ENCODE results near the gene FDXR. TPM values are rescaled to one million over a fixed set of nuclear protein-coding genes. Genes with fewer than 3 reads are reported as not detected.

FDXR gene
- total RNA-seq, 1 experiment from 2014 or later, result 3.4 TPM

- DNase-seq (ENCODE audit: low read depth), result no peak
These were observed 35.9 kb downstream of the FDXR start for GRCh38 chr17:74836691-74837467.

GRCh38 chr17:74836191-74836590 lies 36.6 kb downstream of the FDXR start:
- no peak for DNase-seq (ENCODE audit: low read depth)

GRCh38 chr17:74833501-74834377 lies 39.1 kb downstream of the FDXR start:
- DNase-seq (ENCODE audit: low read depth), result no peak

- no peak for DNase-seq (ENCODE audit: low read depth)
These were observed 40.4 kb downstream of the FDXR start for GRCh38 chr17:74832421-74832820.

- no peak for DNase-seq (ENCODE audit: low read depth)
These were observed 41.2 kb downstream of the FDXR start for GRCh38 chr17:74831444-74832146.

GRCh38 chr17:74830861-74831260 lies 41.9 kb downstream of the FDXR start:
- no peak for DNase-seq (ENCODE audit: low read depth)

GRCh38 chr17:74827800-74828199 lies 45.0 kb downstream of the FDXR start:
- DNase-seq (ENCODE audit: low read depth), result no peak

GRCh38 chr17:74825952-74826719 lies 46.7 kb downstream of the FDXR start:
- DNase-seq (ENCODE audit: low read depth), result no peak

GRCh38 chr17:74824961-74825627 lies 47.7 kb downstream of the FDXR start:
- no peak for DNase-seq (ENCODE audit: low read depth)

- no peak for DNase-seq (ENCODE audit: low read depth)
These were observed 49.8 kb downstream of the FDXR start for GRCh38 chr17:74822939-74823367.

GRCh38 chr17:74822335-74822938 lies 50.4 kb downstream of the FDXR start:
- DNase-seq (ENCODE audit: low read depth), result no peak

- no peak for DNase-seq (ENCODE audit: low read depth)
These were observed 51.0 kb downstream of the FDXR start for GRCh38 chr17:74821655-74822334.

- no peak for DNase-seq (ENCODE audit: low read depth)
These were observed 52.9 kb downstream of the FDXR start for GRCh38 chr17:74819801-74820436.

- no peak for DNase-seq (ENCODE audit: low read depth)
These were observed 54.4 kb downstream of the FDXR start for GRCh38 chr17:74818291-74818938.

GRCh38 chr17:74816905-74817620 lies 55.7 kb downstream of the FDXR start:
- DNase-seq (ENCODE audit: low read depth), result no peak

- DNase-seq (ENCODE audit: low read depth), result no peak
These were observed 57.0 kb downstream of the FDXR start for GRCh38 chr17:74815550-74816370.

- DNase-seq (ENCODE audit: low read depth), result no peak
These were observed 57.7 kb downstream of the FDXR start for GRCh38 chr17:74815067-74815466.
